ENCODE measurements around the gene RBMS3. TPM values are rescaled to one million over a fixed set of nuclear protein-coding genes. Genes with fewer than 3 reads are reported as not detected.

The RBMS3 gene
- total and polyA plus RNA-seq, 2 of the 8 experiments (the other 6 are each of a cell fraction or from before 2014, with no cell fraction given): 3.7 to 6.9 TPM

DNA sequence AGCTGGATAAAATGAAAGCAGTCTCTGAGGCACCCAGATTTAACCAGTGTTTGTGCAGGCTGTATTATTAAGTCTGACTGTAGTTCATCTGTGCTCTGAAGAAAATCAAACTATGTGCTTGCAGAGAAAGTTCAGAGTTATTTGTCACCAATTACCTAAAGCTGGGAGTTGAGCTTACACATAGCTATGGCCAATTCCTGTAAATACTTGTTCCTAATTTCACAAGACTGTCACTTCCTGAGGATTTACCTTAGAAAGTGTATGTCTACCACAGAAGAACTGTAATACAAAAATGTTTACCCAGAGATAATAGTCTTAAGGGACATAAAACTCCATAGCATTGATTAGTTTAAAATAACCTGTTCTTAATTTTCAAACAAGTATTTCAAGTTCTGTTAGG is 697.2 kb downstream of the RBMS3 start:
- FAIRE-seq: no peak
- H2BK5ac ChIP-seq (ENCODE audit: low read depth, low read length): no peak overlapping the region
- POLR2A ChIA-PET (ENCODE audit: partially characterized antibody): no interaction called here

More for the DNA sequence above, 697.2 kb downstream of the RBMS3 start:
- Histone ChIP-seq H4K5ac (ENCODE audit: insufficient read length, low read depth, low read length) (no peak overlapping the region), H3K4me3 (ENCODE audit: extremely low read depth in 1 of 4, insufficient read depth in 2 of 4, low read depth in 3 of 4, low read length in 4 of 4) (no peak overlapping the region), H3K79me1 (ENCODE audit: low read depth, low read length) (no peaks in the 10 kb centered on the region), H3K23ac (ENCODE audit: insufficient read length) (no peak overlapping the region), H4K20me1 (replicated peaks in 1 of 2; ENCODE audit: control insufficient read depth in 1 of 2, insufficient read depth in 2 of 2, low read length in 2 of 2) (no peaks in the 10 kb centered on the region), H2AK5ac (ENCODE audit: low read depth, low read length) (no peak overlapping the region), H2BK15ac (ENCODE audit: low read length) (no peak overlapping the region), H3K4ac (replicated peaks; ENCODE audit: insufficient read length, low read depth, low read length) (no peak overlapping the region), H3K36me3 (ENCODE audit: control insufficient read depth in 2 of 4, insufficient read depth in 4 of 4, low read length in 3 of 4) (peaks cover 0 to 9% (median 2%) of the 10 kb centered on the region in 4 experiments; a peak in 2 of 8 replicates), H2AFZ (ENCODE audit: low read length) (no peak overlapping the region), H3K23me2 (ENCODE audit: low read depth, low read length) (no peaks in the 10 kb centered on the region), H3K27ac (ENCODE audit: low read depth, low read length) (no peak overlapping the region), H3K14ac (ENCODE audit: insufficient read length) (no peak overlapping the region), H3K4me2 (ENCODE audit: insufficient read depth in 1 of 2, low read depth in 2 of 2, low read length in 2 of 2) (no peak overlapping the region), H2BK120ac (replicated peaks; ENCODE audit: low read depth, low read length) (no peak overlapping the region), H2BK20ac (ENCODE audit: low read length) (no peak overlapping the region), H3K27me3 (replicated peaks in 1 of 4; ENCODE audit: control insufficient read depth in 3 of 4, extremely low read depth in 1 of 4, insufficient read depth in 3 of 4, low read length in 3 of 4) (no peaks in the 10 kb centered on the region), H3K56ac (replicated peaks; ENCODE audit: insufficient read length, low read depth, low read length) (no peak overlapping the region), H2BK12ac (ENCODE audit: low read depth, low read length) (no peak overlapping the region), H4K8ac (ENCODE audit: extremely low read depth, insufficient read depth, low read length) (no peak overlapping the region), H3K9me3 (ENCODE audit: insufficient read depth in 2 of 2, low read depth in 1 of 2, low read length in 1 of 2) (peaks cover 6 to 9% of the 10 kb centered on the region in 2 experiments; a peak in 3 of 4 replicates), H3K4me1 (replicated peaks in 1 of 4; ENCODE audit: control insufficient read depth in 3 of 4, insufficient read depth in 4 of 4, low read length in 3 of 4) (peaks cover 0 to 7% (median 0%) of the 10 kb centered on the region in 4 experiments; a peak in 1 of 7 replicates), H3K79me2 (ENCODE audit: control insufficient read depth in 1 of 2, insufficient read depth in 2 of 2, low read length in 2 of 2) (no peaks in the 10 kb centered on the region), H4K91ac (replicated peaks; ENCODE audit: insufficient read length, low read length) (no peak overlapping the region), H3K18ac (ENCODE audit: extremely low read depth, low read length) (no peak overlapping the region), H3K9ac (replicated peaks in 1 of 4; ENCODE audit: extremely low read depth in 1 of 4, low read depth in 3 of 4, low read length in 3 of 4) (no peak overlapping the region)
- no peak for TF ChIP-seq CEBPB (IDR thresholded peaks at IDR 0.05; ENCODE audit: low read depth, low read length)
- TF ChIP-seq TBP (IDR thresholded peaks at IDR 0.05; ENCODE audit: low read depth, low read length): no peak
- TF ChIP-seq, protein P1, sequence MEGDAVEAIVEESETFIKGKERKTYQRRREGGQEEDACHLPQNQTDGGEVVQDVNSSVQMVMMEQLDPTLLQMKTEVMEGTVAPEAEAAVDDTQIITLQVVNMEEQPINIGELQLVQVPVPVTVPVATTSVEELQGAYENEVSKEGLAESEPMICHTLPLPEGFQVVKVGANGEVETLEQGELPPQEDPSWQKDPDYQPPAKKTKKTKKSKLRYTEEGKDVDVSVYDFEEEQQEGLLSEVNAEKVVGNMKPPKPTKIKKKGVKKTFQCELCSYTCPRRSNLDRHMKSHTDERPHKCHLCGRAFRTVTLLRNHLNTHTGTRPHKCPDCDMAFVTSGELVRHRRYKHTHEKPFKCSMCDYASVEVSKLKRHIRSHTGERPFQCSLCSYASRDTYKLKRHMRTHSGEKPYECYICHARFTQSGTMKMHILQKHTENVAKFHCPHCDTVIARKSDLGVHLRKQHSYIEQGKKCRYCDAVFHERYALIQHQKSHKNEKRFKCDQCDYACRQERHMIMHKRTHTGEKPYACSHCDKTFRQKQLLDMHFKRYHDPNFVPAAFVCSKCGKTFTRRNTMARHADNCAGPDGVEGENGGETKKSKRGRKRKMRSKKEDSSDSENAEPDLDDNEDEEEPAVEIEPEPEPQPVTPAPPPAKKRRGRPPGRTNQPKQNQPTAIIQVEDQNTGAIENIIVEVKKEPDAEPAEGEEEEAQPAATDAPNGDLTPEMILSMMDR (IDR thresholded peaks at IDR 0.05; ENCODE audit: control extremely low read depth in 1 of 3, insufficient read depth in 1 of 3, low read depth in 1 of 3, low read length in 3 of 3): no peak
- DNase-seq (ENCODE audit: low read depth in 1 of 2, low spot score in 2 of 2): no peak
- CTCF ChIA-PET (ENCODE audit: partially characterized antibody): interaction anchor here (0.6 kb wide), 1 partner anchor 463 kb away, joined by 4 read pairs; no protein-coding TSS in a partner anchor
